MM.1S (cell line): ENCODE results near the gene PIK3CD.

Experiments used
- DNase-seq: peaks from one replicate; pipeline ENCODE4 v3.0.0-alpha.2; 2015
- H2AFZ ChIP-seq: fragments of 300-600 bp; sonication (generic); 2 replicates; pipeline ENCODE4 v1.6.0; 2016; ENCODE audit warnings: antibody characterized with exemption, low read length
- H3F3A ChIP-seq: fragments of 300-600 bp; sonication (generic); 2 replicates; pipeline ENCODE4 v1.6.1; 2016; ENCODE audit warnings: mild to moderate bottlenecking, antibody characterized with exemption, low read length, moderate library complexity, mixed read lengths; ENCODE audit not compliant: insufficient read depth
- H3K27ac ChIP-seq: fragments of 300-600 bp; sonication (generic); 2 replicates; pipeline ENCODE4 v1.5.1; 2016; ENCODE audit warnings: mild to moderate bottlenecking, low read length
- H3K27me3 ChIP-seq: fragments of 300-600 bp; sonication (generic); replicated peaks from 2 replicates; pipeline ENCODE4 v1.6.0; 2016; ENCODE audit warnings: low read length; ENCODE audit not compliant: insufficient read depth
- H3K36me3 ChIP-seq: fragments of 300-600 bp; sonication (generic); replicated peaks from 2 replicates; pipeline ENCODE4 v1.6.1; 2016; ENCODE audit warnings: mild to moderate bottlenecking, low read length, mixed read lengths; ENCODE audit not compliant: insufficient read depth
- H3K4me1 ChIP-seq: fragments of 300-600 bp; sonication (generic); 2 replicates; pipeline ENCODE4 v1.6.1; 2016; ENCODE audit warnings: low read length, mixed read lengths
- H3K4me2 ChIP-seq: fragments of 300-600 bp; sonication (generic); 2 replicates; pipeline ENCODE4 v1.6.0; 2016; ENCODE audit warnings: low read depth, low read length
- H3K4me3 ChIP-seq: fragments of 300-600 bp; sonication (generic); 2 replicates; pipeline ENCODE4 v1.5.1; 2016; ENCODE audit warnings: low read length, mixed read lengths
- H3K79me2 ChIP-seq: fragments of 300-600 bp; sonication (generic); 2 replicates; pipeline ENCODE4 v1.6.1; 2016; ENCODE audit warnings: mixed run types, low read length, mixed read lengths
- H3K9ac ChIP-seq: fragments of 300-600 bp; sonication (generic); 2 replicates; pipeline ENCODE4 v1.6.1; 2016; ENCODE audit warnings: low read length, mixed read lengths
- H3K9me2 ChIP-seq: fragments of 300-600 bp; sonication (generic); replicated peaks from 2 replicates; pipeline ENCODE4 v1.6.1; 2016; ENCODE audit warnings: mild to moderate bottlenecking, low read length, mixed read lengths; ENCODE audit not compliant: insufficient read depth
- H3K9me3 ChIP-seq: fragments of 300-600 bp; sonication (generic); replicated peaks from 2 replicates; pipeline ENCODE4 v1.6.1; 2016; ENCODE audit warnings: mild to moderate bottlenecking, low read length, mixed read lengths; ENCODE audit not compliant: insufficient read depth
- H4K20me1 ChIP-seq: fragments of 300-600 bp; sonication (generic); 2 replicates; pipeline ENCODE4 v1.6.1; 2016; ENCODE audit warnings: mild to moderate bottlenecking, low read length, moderate library complexity, mixed read lengths; ENCODE audit not compliant: insufficient read depth
- CTCF ChIP-seq: fragments of 300-600 bp; sonication (generic); IDR thresholded peaks from 2 replicates; pipeline ENCODE4 v1.5.1; 2016; ENCODE audit warnings: antibody characterized with exemption, low read length, mixed read lengths
- EZH2 ChIP-seq: fragments of 300-600 bp; sonication (generic); optimal IDR thresholded peaks from 2 replicates; pipeline ENCODE3; 2017; ENCODE audit warnings: low read depth, mild to moderate bottlenecking, antibody characterized with exemption, low read length, mixed read lengths
- EZH2phosphoT487 ChIP-seq: fragments of 300-600 bp; sonication (generic); IDR thresholded peaks from 2 replicates; pipeline ENCODE4 v1.6.1; 2018; ENCODE audit warnings: antibody characterized with exemption, low read length

The PIK3CD gene

GRCh38 chr1:9615316-9616063 lies 36.0 kb upstream of the PIK3CD start:
- H3K79me2 ChIP-seq: no peaks in the 10 kb centered on the region
- no peak for TF ChIP-seq EZH2phosphoT487
- no peak for TF ChIP-seq EZH2
- peak; percentile 68 for TF ChIP-seq CTCF
- H3K36me3 ChIP-seq: no peaks in the 10 kb centered on the region
- H3K9me3 ChIP-seq: no peaks in the 10 kb centered on the region
- H3K9ac ChIP-seq: no peak overlapping the region
- H4K20me1 ChIP-seq: no peaks in the 10 kb centered on the region
- no peak overlapping the region for H3K27ac ChIP-seq
- H3K4me3 ChIP-seq: no peak overlapping the region
- peaks cover 19% of the 10 kb centered on the region for H3K27me3 ChIP-seq
- peak; percentile 42 for DNase-seq
- no peaks in the 10 kb centered on the region for H3K9me2 ChIP-seq
- no peaks in the 10 kb centered on the region for H3K4me1 ChIP-seq
- no peak overlapping the region for H3K4me2 ChIP-seq
- H3F3A ChIP-seq: no peaks in the 10 kb centered on the region
- H2AFZ ChIP-seq: no peak overlapping the region

- Histone ChIP-seq H3K4me1 (no peaks in the 10 kb centered on the region), H3K9me2 (no peaks in the 10 kb centered on the region), H3K36me3 (no peaks in the 10 kb centered on the region), H3K4me2 (no peak overlapping the region), H3K79me2 (no peaks in the 10 kb centered on the region), H3K27me3 (peaks cover 41% of the 10 kb centered on the region), H3K4me3 (no peak overlapping the region), H4K20me1 (no peaks in the 10 kb centered on the region), H3K9ac (no peak overlapping the region), H3K27ac (no peak overlapping the region), H2AFZ (no peak overlapping the region), H3K9me3 (no peaks in the 10 kb centered on the region), H3F3A (no peaks in the 10 kb centered on the region)
- DNase-seq: no peak
- TF ChIP-seq EZH2: no peak
- no peak for TF ChIP-seq EZH2phosphoT487
- no peak for TF ChIP-seq CTCF
Measured at GRCh38 chr1:9618909-9619679, 32.4 kb upstream of the PIK3CD start.

GRCh38 chr1:9621032-9621431 lies 30.5 kb upstream of the PIK3CD start:
- DNase-seq: no peak
- Histone ChIP-seq H3K9me2 (no peaks in the 10 kb centered on the region), H3K9ac (no peak overlapping the region), H3K79me2 (no peaks in the 10 kb centered on the region), H3K4me2 (no peak overlapping the region), H3K27ac (no peak overlapping the region), H3K4me3 (no peak overlapping the region), H3K36me3 (no peaks in the 10 kb centered on the region), H3F3A (0 out of 2 replicates have a peak, but pooled peaks cover 4% of the 10 kb centered on the region), H3K4me1 (peaks cover 5% of the 10 kb centered on the region), H2AFZ (no peak overlapping the region), H3K9me3 (no peaks in the 10 kb centered on the region), H4K20me1 (peaks cover 5% of the 10 kb centered on the region), H3K27me3 (peaks cover 58% of the 10 kb centered on the region)
- no peak for TF ChIP-seq EZH2phosphoT487
- no peak for TF ChIP-seq CTCF
- no peak for TF ChIP-seq EZH2
